Spleen (tissue), 7 donors: Measurements from ENCODE around the gene TPSD1.

Experiments
- CTCF ChIP-seq, 11 experiments: fragments of 200-600 bp in 7 of 11; fragments of 450-650 bp in 4 of 11; sonication (generic) in 4 of 11; IDR thresholded peaks in 8 of 11; conservative IDR thresholded peaks in 3 of 11; 1 replicate in 7 of 11; 2 replicates in 4 of 11; pipeline versions ENCODE4 v1.4.0 to v1.8.0; 2016 to 2021; ENCODE audit warnings: antibody characterized with exemption in 11 of 11, inconsistent platforms in 4 of 11, mild to moderate bottlenecking in 1 of 11
- POLR2AphosphoS5 ChIP-seq, 3 donors: sonication (generic); formaldehyde crosslinking; IDR thresholded peaks; one replicate each; pipeline ENCODE4 v1.5.1; 2017; ENCODE audit warnings: antibody characterized with exemption in 3 of 3
- donor health status: DM: no; HTN: no; CAD: no; lungs with moderate emphysema.
- donor health status: DM: no; HTN: no; CAD: no.
- donor health status: DM: no; HTN: no; CAD: no.

GRCh38 chr16:1279081-1279944 is 23.4 kb downstream of the TPSD1 start:
- no peak for TF ChIP-seq CTCF (IDR thresholded peaks at IDR 0.05 in 8 of 11, conservative IDR thresholded peaks at IDR 0.05 in 3 of 11)
- no peak for TF ChIP-seq POLR2AphosphoS5 (IDR thresholded peaks at IDR 0.05)
